Gastrocnemius medialis (tissue), 4 donors: ENCODE data around the gene LUC7L2.

Source experiments
- CTCF ChIP-seq, 5 experiments: fragments of 450-650 bp in 3 of 5; fragments of 200-600 bp in 2 of 5; sonication (generic) in 2 of 5; IDR thresholded peaks in 4 of 5; conservative IDR thresholded peaks in 1 of 5; 1 replicate in 4 of 5; 2 replicates in 1 of 5; pipeline ENCODE4 v1.5.1; 2016 to 2019; ENCODE audit warnings: antibody characterized with exemption in 5 of 5, mild to moderate bottlenecking in 3 of 5, moderate library complexity in 3 of 5
- POLR2A ChIP-seq, 2 donors: fragments of 450-650 bp; IDR thresholded peaks; one replicate each; pipeline ENCODE4 v1.6.1; 2017; ENCODE audit warnings: antibody characterized with exemption in 2 of 2, mild to moderate bottlenecking in 2 of 2, moderate library complexity in 2 of 2

- TF ChIP-seq POLR2A (IDR thresholded peaks at IDR 0.05) (no peak), CTCF (IDR thresholded peaks at IDR 0.05 in 4 of 5, conservative IDR thresholded peaks at IDR 0.05 in 1 of 5) (no peak)
Observed at GRCh38 chr7:139456511-139456910, 96.8 kb downstream of the LUC7L2 start.
